Sigmoid colon (tissue), 7 donors: ENCODE data around the gene KANK2. TPM values are rescaled to one million over a fixed set of nuclear protein-coding genes. Genes with fewer than 3 reads are reported as not detected.

Experiments
- DNase-seq: peaks from one replicate; pipeline ENCODE4 v3.0.0-alpha.2; 2019
- H3K27ac ChIP-seq, 4 donors: fragments of 200-600 bp; sonication (generic); one replicate each; pipeline ENCODE4 v1.5.1; 2016 to 2019; ENCODE audit warnings: mild to moderate bottlenecking in 1 of 4
- H3K27me3 ChIP-seq, 3 donors: fragments of 200-600 bp; sonication (generic); one replicate each; pipeline ENCODE4 v1.5.1; 2019; ENCODE audit warnings: mild to moderate bottlenecking in 1 of 3
- H3K36me3 ChIP-seq, 4 donors: fragments of 200-600 bp; sonication (generic); one replicate each; pipeline ENCODE4 v1.5.1; 2016 to 2019
- H3K4me1 ChIP-seq, 4 donors: fragments of 200-600 bp; sonication (generic); one replicate each; pipeline ENCODE4 v1.5.1; 2017 to 2019
- H3K4me3 ChIP-seq, 4 donors: fragments of 200-600 bp; sonication (generic); one replicate each; pipeline ENCODE4 v1.5.1; 2017 to 2019; ENCODE audit warnings: mild to moderate bottlenecking in 2 of 4, moderate library complexity in 1 of 4
- H3K9me3 ChIP-seq, 4 donors: fragments of 200-600 bp in 3 of 4; sonication (generic) in 3 of 4; one replicate each; pipeline versions ENCODE4 v1.5.1 to v1.6.1; 2013 to 2019
- CTCF ChIP-seq, 4 experiments: fragments of 450-650 bp in 3 of 4; fragments of 200-600 bp in 1 of 4; IDR thresholded peaks; one replicate each; pipeline ENCODE4 v1.5.1; 2016 to 2019; ENCODE audit warnings: antibody characterized with exemption in 4 of 4, mild to moderate bottlenecking in 3 of 4, moderate library complexity in 2 of 4
- EP300 ChIP-seq, 4 donors: sonication (generic); formaldehyde crosslinking; IDR thresholded peaks; one replicate each; pipeline ENCODE4 v1.6.1; 2017; ENCODE audit warnings: antibody characterized with exemption in 4 of 4
- POLR2A ChIP-seq, 2 donors: fragments of 450-650 bp; IDR thresholded peaks; one replicate each; pipeline ENCODE4 v1.6.1; 2016; ENCODE audit warnings: antibody characterized with exemption in 2 of 2, mild to moderate bottlenecking in 2 of 2, moderate library complexity in 2 of 2
- POLR2AphosphoS5 ChIP-seq, 4 donors: sonication (generic); formaldehyde crosslinking; IDR thresholded peaks; one replicate each; pipeline ENCODE4 v1.6.1; 2017; ENCODE audit warnings: antibody characterized with exemption in 4 of 4
- WGBS, 2 donors: extraction: QIAGEN DNeasy Blood & Tissue Kit; methylation state at CpG; one replicate each; pipeline ENCODE4 v1.1.7; 2013; 5-methylcytosine and 5-hydroxymethylcytosine counted together
- intact Hi-C: fragments of 100-400 bp; cut with DNase I; formaldehyde crosslinking; loops from one replicate; pipeline ENCODE4 v1.15.1; 2023
- polyA plus RNA-seq, 3 donors: library from polyadenylated mRNA; stranded (reverse); fragments of 200-250 nt; gene quantifications; one replicate each; pipeline ENCODE4 v1.2.3, GENCODE V29; 2013
- total RNA-seq, 4 donors: library from RNA; depleted of rRNA; stranded (reverse); fragments of >200 nt; gene quantifications; one replicate each; pipeline ENCODE4 v1.1.0, GENCODE V29; 2016
- donor health status: healthy with polysubstance abuse.
- donor health status: Bipolar disorder and iron deficiency.
- donor health status: healthy.

The KANK2 gene
- total and polyA plus RNA-seq, 7 donors, result 29.8 to 1,314 (median 691) TPM

- DNase-seq, result no peak
- Histone ChIP-seq H3K4me3 (no peak overlapping the region), H3K9me3 (peaks cover 0 to 2% (median 0%) of the 10 kb centered on the region in 4 donors), H3K27ac (no peak overlapping the region), H3K4me1 (no peaks in the 10 kb centered on the region), H3K27me3 (no peaks in the 10 kb centered on the region), H3K36me3 (peaks cover 0 to 44% (median 7%) of the 10 kb centered on the region in 4 donors)
- TF ChIP-seq CTCF (IDR thresholded peaks at IDR 0.05) (no peak), POLR2A (IDR thresholded peaks at IDR 0.05) (no peak), POLR2AphosphoS5 (IDR thresholded peaks at IDR 0.05) (no peak), EP300 (IDR thresholded peaks at IDR 0.05) (no peak)
- 87 to 90% methylated on average over 5 of the region's 5 CpGs for WGBS, 2 donors
- intact Hi-C loops, result no loop called here
Measured at GRCh38 chr19:11234486-11235075, 37.2 kb upstream of the KANK2 start.

DNA sequence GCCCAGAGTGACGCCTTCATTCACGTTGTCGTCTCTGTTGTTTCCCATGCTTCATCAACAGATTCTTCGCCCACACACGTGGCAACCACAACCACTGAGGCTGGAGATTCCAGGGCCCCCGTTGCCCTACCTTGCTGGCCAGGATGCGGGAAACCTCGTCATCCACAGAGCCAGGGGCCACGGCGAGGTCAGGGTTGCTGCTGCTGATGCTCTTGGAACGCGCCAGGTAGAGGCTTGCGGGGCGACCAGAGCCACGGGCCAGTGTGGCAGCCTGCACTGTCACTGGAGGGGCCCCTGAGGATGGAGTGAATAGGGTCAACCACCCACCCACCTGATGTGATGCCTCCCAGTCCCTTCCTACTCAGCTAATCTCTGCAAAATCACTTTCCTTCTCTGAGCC is 35.7 kb upstream of the KANK2 start:
- Histone ChIP-seq H3K27ac (no peak overlapping the region), H3K27me3 (no peaks in the 10 kb centered on the region), H3K4me1 (no peaks in the 10 kb centered on the region), H3K36me3 (peaks cover 0 to 50% (median 7%) of the 10 kb centered on the region in 4 donors), H3K9me3 (no peaks in the 10 kb centered on the region), H3K4me3 (no peak overlapping the region)
- intact Hi-C loops, result no loop called here
- no peak for TF ChIP-seq POLR2AphosphoS5 (IDR thresholded peaks at IDR 0.05)
- no peak for TF ChIP-seq CTCF (IDR thresholded peaks at IDR 0.05)
- TF ChIP-seq POLR2A (IDR thresholded peaks at IDR 0.05), result no peak
- no peak for TF ChIP-seq EP300 (IDR thresholded peaks at IDR 0.05)
- no peak for DNase-seq
- 90 to 92% methylated on average over 15 of the region's 15 CpGs for WGBS, 2 donors

GRCh38 chr19:11232555-11232954 is 35.2 kb upstream of the KANK2 start:
- 89 to 96% methylated on average over 4 of the region's 4 CpGs for WGBS, 2 donors
- H3K9me3 ChIP-seq, result no peaks in the 10 kb centered on the region
- no peak for DNase-seq
- TF ChIP-seq CTCF (IDR thresholded peaks at IDR 0.05), result no peak
- no peak for TF ChIP-seq POLR2A (IDR thresholded peaks at IDR 0.05)
- no peak for TF ChIP-seq EP300 (IDR thresholded peaks at IDR 0.05)
- TF ChIP-seq POLR2AphosphoS5 (IDR thresholded peaks at IDR 0.05), result no peak
- no peak overlapping the region for H3K27ac ChIP-seq
- H3K4me1 ChIP-seq, result no peaks in the 10 kb centered on the region
- intact Hi-C loops, result no loop called here
- H3K27me3 ChIP-seq, result no peaks in the 10 kb centered on the region
- no peak overlapping the region for H3K4me3 ChIP-seq
- peaks cover 0 to 50% (median 7%) of the 10 kb centered on the region in 4 donors for H3K36me3 ChIP-seq

GRCh38 chr19:11230621-11231386 is 33.5 kb upstream of the KANK2 start:
- intact Hi-C loops, result no loop called here
- TF ChIP-seq EP300 (IDR thresholded peaks at IDR 0.05) (no peak), CTCF (IDR thresholded peaks at IDR 0.05) (no peak), POLR2AphosphoS5 (IDR thresholded peaks at IDR 0.05) (no peak), POLR2A (IDR thresholded peaks at IDR 0.05) (no peak)
- WGBS, 2 donors, result 89 to 95% methylated on average over 7 of the region's 7 CpGs
- Histone ChIP-seq H3K4me1 (no peaks in the 10 kb centered on the region), H3K27me3 (no peaks in the 10 kb centered on the region), H3K9me3 (no peaks in the 10 kb centered on the region), H3K27ac (no peak overlapping the region), H3K36me3 (peaks cover 0 to 43% (median 8%) of the 10 kb centered on the region in 4 donors), H3K4me3 (no peak overlapping the region)
- DNase-seq, result no peak
